HepG2 (cell line): ENCODE results near the gene SSC5D. TPM values are rescaled to one million over a fixed set of nuclear protein-coding genes. Genes with fewer than 3 reads are reported as not detected.

ENCODE experiments used
- ATRX ChIP-seq: sonication (generic); formaldehyde crosslinking; IDR thresholded peaks from 2 replicates; pipeline ENCODE4 v1.4.0; 2020; ENCODE audit warnings: missing genetic modification reagents, borderline replicate concordance
- FLYWCH1 ChIP-seq: sonication (generic); formaldehyde crosslinking; IDR thresholded peaks from 2 replicates; pipeline ENCODE4 v1.8.1; 2023; ENCODE audit warnings: mild to moderate bottlenecking, missing genetic modification reagents
- GABPB1 ChIP-seq: IDR thresholded peaks from 2 replicates; pipeline ENCODE4 v1.6.1; 2016; ENCODE audit warnings: mild to moderate bottlenecking, missing genetic modification reagents, moderate library complexity, missing compliant biosample characterization
- HNRNPH1 ChIP-seq: fragments of 200-400 bp; formaldehyde crosslinking; optimal IDR thresholded peaks from 2 replicates; pipeline ENCODE3; 2017; ENCODE audit warnings: mild to moderate bottlenecking, low read depth, low read length
- MXD4 ChIP-seq: IDR thresholded peaks from 2 replicates; pipeline ENCODE4 v1.6.1; 2016; ENCODE audit warnings: mild to moderate bottlenecking, missing biosample characterization, missing genetic modification reagents
- MXI1 ChIP-seq: IDR thresholded peaks from 3 replicates; pipeline ENCODE4 v1.6.1; 2012; ENCODE audit warnings: low read depth, low read length, inconsistent platforms, borderline replicate concordance
- PTBP1 ChIP-seq: fragments of 200-400 bp; formaldehyde crosslinking; IDR thresholded peaks from 2 replicates; pipeline ENCODE4 v1.6.1; 2018; ENCODE audit warnings: low read length, low read depth; ENCODE audit not compliant: poor library complexity, severe bottlenecking
- RARA ChIP-seq: IDR thresholded peaks from 2 replicates; pipeline ENCODE4 v1.6.1; 2016; ENCODE audit warnings: missing genetic modification reagents, missing compliant biosample characterization
- TEAD2 ChIP-seq: sonication (generic); formaldehyde crosslinking; IDR thresholded peaks from 2 replicates; pipeline ENCODE4 v1.9.0; 2021; ENCODE audit warnings: missing genetic modification reagents
- TEAD3 ChIP-seq: optimal IDR thresholded peaks from 2 replicates; pipeline ENCODE3; 2016; ENCODE audit warnings: borderline replicate concordance
- ZBTB40 ChIP-seq, 2 experiments: fragments of 450-650 bp in 1 of 2; sonication (generic) in 1 of 2; formaldehyde crosslinking in 1 of 2; IDR thresholded peaks; 2 replicates each; pipeline versions ENCODE4 v1.6.1 to v1.8.0; 2016 to 2022; ENCODE audit warnings: antibody characterized with exemption in 1 of 2, mild to moderate bottlenecking in 1 of 2, missing genetic modification reagents in 1 of 2
- ZHX1 ChIP-seq: sonication (generic); formaldehyde crosslinking; IDR thresholded peaks from 2 replicates; pipeline ENCODE4 v1.8.1; 2022; ENCODE audit warnings: low read depth, mild to moderate bottlenecking, missing genetic modification reagents
- ZNF234 ChIP-seq: sonication (generic); formaldehyde crosslinking; conservative IDR thresholded peaks from 2 replicates; pipeline ENCODE4 v1.5.1; 2020; ENCODE audit warnings: mild to moderate bottlenecking, missing genetic modification reagents
- ZNF292 ChIP-seq: sonication (generic); formaldehyde crosslinking; IDR thresholded peaks from 2 replicates; pipeline ENCODE4 v1.8.1; 2022; ENCODE audit warnings: mild to moderate bottlenecking, low read depth, missing genetic modification reagents, borderline replicate concordance
- ZNF383 ChIP-seq: sonication (generic); formaldehyde crosslinking; IDR thresholded peaks from 2 replicates; pipeline ENCODE4 v1.4.0; 2020; ENCODE audit warnings: missing genetic modification reagents, mild to moderate bottlenecking, borderline replicate concordance
- polyA plus RNA-seq, 8 experiments: library from polyadenylated mRNA; depleted of rRNA in 3 of 8; stranded (reverse) in 7 of 8; unstranded in 1 of 8; fragments of >200 nt; fragmentation: Illumina TruSeq in 4 of 8; extraction: Trizol in 4 of 8; gene quantifications; 2 replicates each; pipeline versions ENCODE4 v1.2.1 to v1.2.3, GENCODE V29; 2011 to 2016; ENCODE audit warnings: low read depth in 4 of 8, missing spikeins in 1 of 8, mixed read lengths in 1 of 8; ENCODE audit not compliant: insufficient read depth in 1 of 8
- total RNA-seq, 5 experiments: library from RNA; depleted of rRNA; stranded (reverse); fragments of >200 nt; fragmentation: Illumina TruSeq; extraction: Trizol; gene quantifications; 2 replicates each; pipeline ENCODE4 v1.2.3, GENCODE V29; 2016; ENCODE audit warnings: low read depth in 1 of 5
- TF ChIP-seq, protein P1 (sequence below): sonication (generic); formaldehyde crosslinking; IDR thresholded peaks from 2 replicates; pipeline ENCODE4 v1.5.0; 2020; ENCODE audit warnings: mild to moderate bottlenecking, missing genetic modification reagents

Gene SSC5D
- total and polyA plus RNA-seq, 2 of the 13 experiments (the other 11 are each of a cell fraction or from before 2014, with no cell fraction given), result not detected

GRCh38 chr19:55467236-55468053, 20.8 kb upstream of the SSC5D start (continued):
- TF ChIP-seq, protein P1, sequence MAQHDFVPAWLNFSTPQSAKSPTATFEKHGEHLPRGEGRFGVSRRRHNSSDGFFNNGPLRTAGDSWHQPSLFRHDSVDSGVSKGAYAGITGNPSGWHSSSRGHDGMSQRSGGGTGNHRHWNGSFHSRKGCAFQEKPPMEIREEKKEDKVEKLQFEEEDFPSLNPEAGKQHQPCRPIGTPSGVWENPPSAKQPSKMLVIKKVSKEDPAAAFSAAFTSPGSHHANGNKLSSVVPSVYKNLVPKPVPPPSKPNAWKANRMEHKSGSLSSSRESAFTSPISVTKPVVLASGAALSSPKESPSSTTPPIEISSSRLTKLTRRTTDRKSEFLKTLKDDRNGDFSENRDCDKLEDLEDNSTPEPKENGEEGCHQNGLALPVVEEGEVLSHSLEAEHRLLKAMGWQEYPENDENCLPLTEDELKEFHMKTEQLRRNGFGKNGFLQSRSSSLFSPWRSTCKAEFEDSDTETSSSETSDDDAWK (CRISPR knock-in tag), result no peak
- TF ChIP-seq RARA (CRISPR knock-in tag) (no peak), ZBTB40 (IDR thresholded peaks at IDR 0.05) (no peak), ZBTB40 (CRISPR knock-in tag; IDR thresholded peaks at IDR 0.05) (no peak), FLYWCH1 (CRISPR knock-in tag) (no peak), HNRNPH1 (no peak), ZNF234 (no peak), ZNF383 (CRISPR knock-in tag) (no peak), TEAD3 (CRISPR knock-in tag) (peak; percentile 67), GABPB1 (CRISPR knock-in tag) (peak; percentile 74; the same call in 1 of the 2 replicates), TEAD2 (CRISPR knock-in tag) (no peak), ATRX (CRISPR knock-in tag) (no peak), ZNF292 (CRISPR knock-in tag) (no peak), ZHX1 (no peak), MXD4 (CRISPR knock-in tag) (0 out of 2 replicates have a peak, but pooled peaks have one; percentile 26), PTBP1 (no peak), MXI1 (no peak)
